SK-N-MC (cell line): ENCODE measurements around the gene DLL4.

Experiments
- DNase-seq: peaks from one replicate; pipeline ENCODE4 v3.0.0-alpha.2; 2011; ENCODE audit warnings: low read depth, low spot score
- H3K27ac ChIP-seq: fragments of 200-600 bp; sonication (generic); 2 replicates; pipeline ENCODE4 v1.5.1; 2016; ENCODE audit warnings: mixed run types
- H3K36me3 ChIP-seq: fragments of 200-600 bp; sonication (generic); 2 replicates; pipeline ENCODE4 v1.6.1; 2017; ENCODE audit warnings: antibody characterized with exemption, low read length, mixed read lengths; ENCODE audit not compliant: insufficient read depth
- H3K4me3 ChIP-seq: fragments of 200-600 bp; sonication (generic); 2 replicates; pipeline ENCODE4 v1.5.1; 2016
- H3K9ac ChIP-seq: fragments of 200-600 bp; sonication (generic); 2 replicates; pipeline ENCODE4 v1.8.0; 2017; ENCODE audit warnings: mixed run types, mixed read lengths; ENCODE audit not compliant: insufficient read length
- H3K9me3 ChIP-seq: fragments of 200-600 bp; sonication (generic); 2 replicates; pipeline ENCODE4 v1.6.1; 2017; ENCODE audit warnings: low read depth, mild to moderate bottlenecking, antibody characterized with exemption, low read length, moderate library complexity, mixed read lengths
- EZH2 ChIP-seq: fragments of 200-600 bp; sonication (generic); IDR thresholded peaks from one replicate; pipeline ENCODE4 v1.6.1; 2017; ENCODE audit warnings: antibody characterized with exemption
- FOXP2 ChIP-seq: optimal IDR thresholded peaks from 2 replicates; pipeline ENCODE3; 2011; ENCODE audit warnings: mild to moderate bottlenecking, moderate library complexity; ENCODE audit not compliant: insufficient read depth; ENCODE audit errors: extremely low read length, control extremely low read depth
- POLR2AphosphoS5 ChIP-seq: IDR thresholded peaks from 2 replicates; pipeline ENCODE4 v1.6.1; 2012; ENCODE audit warnings: mild to moderate bottlenecking, low read depth, low read length, borderline replicate concordance

The DLL4 gene

GRCh38 chr15:40928821-40929659 lies at the start of gene DLL4:
Gene DLL4, plus strand, starts transcription at chr15:40929340. Its CDS starts 329 bp downstream, at chr15:40929669.
- peak within 1 kb of the TSS; percentile 76 for H3K4me3 ChIP-seq
- no peak within 1 kb of the TSS for H3K9ac ChIP-seq
- TF ChIP-seq POLR2AphosphoS5 (no peak), EZH2 (no peak), FOXP2 (no peak)
- no peaks in the 10 kb centered on the region for H3K36me3 ChIP-seq
- H3K27ac ChIP-seq, result no peak within 1 kb of the TSS
- H3K9me3 ChIP-seq, result no peaks in the 10 kb centered on the region
- no peak for DNase-seq

- H3K4me3 ChIP-seq, result no peak overlapping the region
- no peaks in the 10 kb centered on the region for H3K9me3 ChIP-seq
- no peaks in the 10 kb centered on the region for H3K36me3 ChIP-seq
- H3K27ac ChIP-seq, result no peak overlapping the region
- no peak overlapping the region for H3K9ac ChIP-seq
- DNase-seq, result no peak
- no peak for TF ChIP-seq POLR2AphosphoS5
- TF ChIP-seq FOXP2, result no peak
- no peak for TF ChIP-seq EZH2
Observed at GRCh38 chr15:40879609-40880008, 49.5 kb upstream of the DLL4 start.

- H3K36me3 ChIP-seq, result no peaks in the 10 kb centered on the region
- no peak for TF ChIP-seq FOXP2
- no peak for TF ChIP-seq POLR2AphosphoS5
- TF ChIP-seq EZH2, result no peak
- no peak overlapping the region for H3K27ac ChIP-seq
- H3K9me3 ChIP-seq, result no peaks in the 10 kb centered on the region
- H3K4me3 ChIP-seq, result no peak overlapping the region
- no peak for DNase-seq
- H3K9ac ChIP-seq, result no peak overlapping the region
Observed at GRCh38 chr15:40881351-40881750, 47.8 kb upstream of the DLL4 start.

- Histone ChIP-seq H3K36me3 (no peaks in the 10 kb centered on the region), H3K9ac (no peak overlapping the region), H3K4me3 (no peak overlapping the region), H3K27ac (no peak overlapping the region), H3K9me3 (no peaks in the 10 kb centered on the region)
- no peak for DNase-seq
- TF ChIP-seq FOXP2, result no peak
- TF ChIP-seq POLR2AphosphoS5, result no peak
- no peak for TF ChIP-seq EZH2
Observed at GRCh38 chr15:40886586-40886985, 42.6 kb upstream of the DLL4 start.

- TF ChIP-seq EZH2 (no peak), FOXP2 (no peak), POLR2AphosphoS5 (no peak)
- no peak overlapping the region for H3K9ac ChIP-seq
- H3K36me3 ChIP-seq, result no peaks in the 10 kb centered on the region
- DNase-seq, result no peak
- no peaks in the 10 kb centered on the region for H3K9me3 ChIP-seq
- no peak overlapping the region for H3K4me3 ChIP-seq
- H3K27ac ChIP-seq, result no peak overlapping the region
Observed at GRCh38 chr15:40889112-40889511, 40.0 kb upstream of the DLL4 start.

DNA sequence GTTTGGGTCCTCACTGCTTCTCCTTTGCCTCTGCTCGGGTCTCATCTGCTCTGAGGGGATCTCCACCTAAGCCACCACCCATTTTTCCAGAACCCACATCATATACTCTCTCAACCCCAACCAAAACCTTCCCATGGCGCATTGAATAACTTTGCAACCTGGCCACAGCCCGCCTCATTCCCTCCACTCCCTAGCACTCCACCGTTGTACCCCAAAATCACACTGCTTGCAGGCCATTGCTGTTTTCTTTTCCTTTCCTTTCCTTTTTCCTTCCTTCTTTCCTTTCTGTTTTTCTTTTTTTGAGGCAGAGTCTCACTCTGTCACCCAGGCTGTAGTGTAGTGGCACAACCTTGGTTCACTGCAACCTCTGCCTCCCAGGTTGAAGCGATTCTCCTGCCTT lies 38.0 kb upstream of the DLL4 start:
- TF ChIP-seq EZH2 (no peak), FOXP2 (no peak)
- H3K4me3 ChIP-seq, result no peak overlapping the region
- no peak overlapping the region for H3K9ac ChIP-seq
- H3K36me3 ChIP-seq, result no peaks in the 10 kb centered on the region
- no peak overlapping the region for H3K27ac ChIP-seq
- H3K9me3 ChIP-seq, result no peaks in the 10 kb centered on the region
- no peak for DNase-seq

DNA sequence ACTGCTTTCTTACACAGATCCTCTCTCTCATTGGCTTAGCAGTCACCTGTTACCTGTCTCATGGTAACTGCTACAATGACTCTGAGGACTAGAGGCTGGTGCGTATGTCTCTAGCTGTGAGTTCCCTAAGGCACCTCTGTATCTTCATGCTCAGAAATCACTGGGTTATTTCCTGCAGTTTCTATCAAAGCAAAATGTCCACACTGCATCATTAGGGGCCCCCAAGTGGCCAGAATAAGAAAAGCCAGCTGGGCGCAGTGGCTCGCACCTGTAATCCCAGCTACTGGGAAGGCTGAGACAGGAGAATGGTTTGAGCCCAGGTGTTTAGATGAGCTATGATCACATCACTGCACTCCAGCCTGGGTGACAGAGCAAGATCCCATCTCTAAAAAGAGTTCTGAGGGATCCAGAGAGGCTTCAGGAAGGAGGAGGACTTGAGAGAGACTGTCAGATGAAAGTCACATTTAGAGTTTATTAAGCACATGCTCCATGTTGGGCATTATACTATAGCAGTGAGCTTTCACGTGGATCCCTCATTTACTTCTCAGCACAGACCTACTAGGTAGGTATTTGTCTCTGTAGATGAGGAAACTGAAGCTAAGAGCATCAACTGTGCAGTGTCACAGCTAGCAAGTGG lies 37.2 kb upstream of the DLL4 start:
- no peaks in the 10 kb centered on the region for H3K36me3 ChIP-seq
- H3K27ac ChIP-seq, result no peak overlapping the region
- no peak overlapping the region for H3K9ac ChIP-seq
- H3K4me3 ChIP-seq, result no peak overlapping the region
- DNase-seq, result no peak
- TF ChIP-seq EZH2, result no peak
- TF ChIP-seq POLR2AphosphoS5, result no peak
- no peak for TF ChIP-seq FOXP2
- no peaks in the 10 kb centered on the region for H3K9me3 ChIP-seq

- Histone ChIP-seq H3K27ac (no peak overlapping the region), H3K9me3 (no peaks in the 10 kb centered on the region)
- TF ChIP-seq FOXP2 (no peak), POLR2AphosphoS5 (no peak), EZH2 (no peak)
Observed at GRCh38 chr15:40892447-40893012, 36.6 kb upstream of the DLL4 start.

More at GRCh38 chr15:40892447-40893012, 36.6 kb upstream of the DLL4 start:
- DNase-seq, result no peak
- Histone ChIP-seq H3K9ac (no peak overlapping the region), H3K36me3 (no peaks in the 10 kb centered on the region), H3K4me3 (no peak overlapping the region)
